HG03571 (cell line): Measurements from ENCODE around the gene COX7B.
"Not testable (repeated sequence)": the region's sequence is repeated elsewhere in the genome, so short reads cannot be mapped to it uniquely, and the experiment has no call there.

Experiments
- ATAC-seq: cut with Tn5 transposase; IDR thresholded peaks from one replicate; pipeline ENCODE4 v1.9.1; 2021; ENCODE audit not compliant: unreplicated experiment

The COX7B gene, protein sequence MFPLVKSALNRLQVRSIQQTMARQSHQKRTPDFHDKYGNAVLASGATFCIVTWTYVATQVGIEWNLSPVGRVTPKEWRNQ

DNA sequence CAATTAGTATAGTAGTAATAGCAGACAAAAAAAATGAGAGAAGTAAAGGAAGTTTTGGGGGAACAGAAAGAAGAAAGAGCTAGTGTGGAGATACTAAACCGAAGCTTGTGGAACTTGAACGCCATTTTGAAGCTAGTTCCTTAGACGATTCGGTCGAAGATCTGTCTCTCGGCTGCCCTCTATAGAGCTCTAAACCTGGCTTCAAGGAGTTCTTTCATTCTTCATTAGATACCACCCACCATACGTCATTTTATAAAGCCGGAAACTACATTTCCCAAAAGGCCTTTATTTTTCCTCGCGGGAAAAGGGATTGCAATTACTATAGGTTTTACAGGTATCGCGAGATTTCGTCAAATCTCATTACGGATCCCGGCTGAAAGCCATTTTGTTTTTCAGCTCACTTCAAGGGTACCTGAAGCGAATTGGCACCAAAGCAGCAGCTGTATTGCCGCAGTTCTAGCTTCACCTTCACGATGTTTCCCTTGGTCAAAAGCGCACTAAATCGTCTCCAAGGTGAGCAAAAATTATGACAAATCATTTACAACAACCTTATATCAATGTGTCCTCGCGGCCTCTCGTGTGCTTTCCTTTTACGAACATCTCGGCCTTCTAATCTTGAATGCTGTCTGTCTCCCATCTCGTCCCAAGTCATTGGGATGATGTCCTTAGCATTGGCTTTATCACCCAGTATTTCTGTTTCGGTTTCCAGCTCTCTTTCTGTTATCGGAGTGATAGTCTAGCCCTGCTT lies at the start of gene COX7B:
COX7B (plus strand) TSS at position 388 of the 748 bp plus-strand sequence; CDS start at position 474, 86 bp downstream.
- peak; percentile 60 for ATAC-seq

DNA sequence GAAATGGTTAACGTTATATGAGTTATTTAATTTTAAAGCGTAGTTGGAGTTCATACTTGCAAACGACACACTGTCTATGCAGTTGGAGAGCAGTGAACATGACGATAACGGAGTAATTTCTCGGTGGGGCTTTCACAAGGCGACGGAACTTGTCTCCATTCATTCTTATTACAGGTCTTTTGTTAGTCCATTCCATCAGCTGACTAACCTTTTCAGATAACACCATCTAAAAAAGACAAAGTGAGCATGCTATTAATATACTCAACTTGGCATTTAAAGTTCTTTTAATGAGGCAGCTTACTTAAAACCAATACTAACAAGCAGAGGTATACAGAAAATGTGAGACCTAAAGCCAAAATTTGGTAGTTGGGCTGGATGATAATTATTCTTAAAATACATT lies 23.9 kb upstream of the COX7B start:
- ATAC-seq: no peak

DNA sequence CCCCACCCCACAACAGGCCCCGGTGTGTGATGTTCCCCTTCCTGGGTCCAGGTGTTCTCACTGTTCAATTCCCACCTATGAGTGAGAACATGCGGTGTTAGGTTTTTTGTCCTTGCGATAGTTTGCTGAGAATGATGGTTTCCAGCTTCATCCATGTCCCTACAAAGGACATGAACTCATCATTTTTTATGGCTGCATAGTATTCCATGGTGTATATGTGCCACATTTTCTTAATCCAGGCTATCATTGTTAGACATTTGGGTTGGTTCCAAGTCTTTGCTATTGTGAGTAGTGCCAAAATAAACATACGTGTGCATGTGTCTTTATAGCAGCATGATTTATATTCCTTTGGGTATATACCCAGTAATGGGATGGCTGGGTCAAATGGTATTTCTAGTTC lies 17.9 kb upstream of the COX7B start:
- not testable (repeated sequence) for ATAC-seq

DNA sequence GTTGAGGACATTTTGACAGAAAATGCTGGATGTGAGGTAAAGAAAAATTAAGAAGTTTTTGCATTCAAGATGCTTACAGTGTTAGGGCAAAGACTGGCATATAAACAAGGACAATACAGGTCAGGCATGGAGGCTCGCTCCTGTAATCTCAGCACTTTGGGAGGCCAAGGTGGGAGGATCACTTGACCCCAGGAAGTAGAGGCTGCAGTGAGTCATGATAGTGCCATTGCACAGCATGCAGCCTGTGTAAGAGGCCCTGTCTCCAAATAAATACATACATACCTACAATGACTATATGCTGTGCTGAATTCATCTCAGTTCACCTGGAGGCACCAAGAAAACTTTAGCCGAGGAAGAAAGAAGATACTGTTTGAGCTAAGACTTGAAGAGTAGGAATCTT lies 6.4 kb upstream of the COX7B start:
- no peak for ATAC-seq

DNA sequence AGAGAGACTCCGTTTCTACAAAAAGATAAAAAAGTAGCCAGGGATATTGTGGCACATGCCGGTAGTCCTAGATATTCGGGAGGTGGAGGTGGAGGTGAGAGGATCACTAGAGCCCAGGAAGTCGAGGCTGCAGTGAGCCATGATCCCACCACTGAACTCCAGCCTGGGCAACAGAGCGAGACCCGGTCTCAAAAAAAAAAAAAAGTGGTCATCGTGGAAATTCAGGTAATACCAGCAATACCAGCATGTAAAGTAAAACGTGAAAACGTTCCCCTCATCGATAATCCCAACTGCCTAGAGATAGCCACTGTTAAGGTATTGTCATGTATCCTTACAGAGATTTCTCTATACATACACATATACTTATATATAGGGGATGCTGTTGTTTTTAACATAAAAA lies 5.6 kb upstream of the COX7B start:
- ATAC-seq: no peak

DNA sequence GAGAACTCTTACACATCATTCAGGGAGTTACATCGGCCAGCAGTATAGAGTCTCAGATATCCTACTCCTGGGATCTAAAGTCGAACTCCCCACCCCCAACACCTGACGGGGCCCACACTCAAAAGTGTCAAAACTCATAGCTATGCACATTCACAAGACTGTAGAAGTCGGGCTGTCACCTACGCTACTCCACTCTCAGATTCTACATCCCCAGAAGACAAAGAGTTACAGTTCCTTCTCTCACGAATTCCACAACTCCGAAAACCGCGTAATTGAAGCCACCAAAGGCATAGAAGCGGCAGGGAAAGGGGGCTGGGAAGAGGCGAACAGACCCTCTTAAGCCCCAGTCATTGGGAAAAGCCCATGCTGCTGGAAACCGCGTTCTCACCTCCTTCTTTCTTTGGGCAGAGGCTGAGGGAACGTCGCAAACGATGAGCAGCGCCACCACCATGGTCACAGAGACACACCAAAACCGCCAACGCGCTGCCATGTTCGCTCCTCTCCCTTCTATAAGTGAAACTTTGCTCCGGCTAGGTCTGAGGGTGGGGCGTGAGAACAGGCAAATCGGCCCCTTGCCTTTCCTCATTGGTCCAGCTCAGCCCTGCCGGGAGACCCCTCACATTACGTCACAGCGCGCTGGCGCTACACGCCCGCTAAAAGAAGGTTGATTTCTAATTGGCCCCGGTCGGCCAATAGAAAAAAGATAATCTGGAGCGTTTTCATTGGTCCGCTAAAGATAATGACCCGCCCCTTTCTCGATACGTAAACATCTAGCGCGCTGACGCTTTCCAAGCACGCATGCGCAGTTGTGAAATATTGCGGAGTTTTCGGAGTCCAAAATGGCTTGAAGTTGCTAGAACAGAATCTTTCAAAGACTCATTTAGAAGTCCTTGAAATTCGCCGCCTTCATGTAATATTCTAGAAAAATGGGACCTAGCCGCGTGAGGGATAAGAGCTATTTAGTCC lies 4.1 kb upstream of the COX7B start, which contains the start of gene MAGT1:
MAGT1 (minus strand) TSS at position 515 of the 966 bp plus-strand sequence; CDS start at position 490, 25 bp downstream.
- peak; percentile 93 for ATAC-seq

DNA sequence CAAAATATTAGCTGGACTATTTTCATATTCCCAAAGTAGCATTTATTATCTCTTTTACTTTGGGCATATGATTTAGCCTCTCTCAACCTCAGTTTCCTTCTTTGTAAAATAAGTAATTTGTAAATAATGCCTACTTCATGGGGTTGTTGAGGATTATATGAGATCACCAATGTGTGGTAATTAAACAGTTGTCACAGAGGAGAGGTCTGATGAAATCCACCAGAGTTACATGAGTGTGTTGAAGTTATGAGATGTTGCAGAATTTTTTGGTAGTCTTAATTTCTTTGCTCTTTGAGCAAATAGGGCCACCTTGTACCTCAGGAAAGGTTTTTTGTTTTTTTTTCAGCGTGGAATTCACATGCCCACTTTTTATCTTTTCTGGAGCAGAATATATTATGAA lies 1.4 kb downstream of the COX7B start:
- ATAC-seq: no peak

DNA sequence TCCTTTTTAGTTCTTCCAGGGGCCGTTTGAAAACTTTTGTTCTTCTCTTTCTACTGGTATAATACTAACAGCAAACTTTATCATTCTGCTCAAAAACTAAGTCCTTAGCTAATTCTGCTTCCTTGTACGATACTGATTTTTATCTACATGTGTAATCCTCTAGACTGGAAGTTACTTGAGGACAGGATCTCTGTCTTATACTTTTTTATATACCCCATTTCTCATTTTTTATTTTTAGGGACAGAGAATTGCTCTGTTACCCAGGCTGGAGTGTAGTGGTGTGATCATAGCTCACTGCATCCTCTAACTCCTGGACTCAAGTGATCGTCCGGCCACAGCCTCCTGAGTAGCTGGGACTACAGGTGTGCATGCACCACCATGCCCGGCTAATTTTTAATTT lies 2.2 kb downstream of the COX7B start:
- ATAC-seq: no peak

DNA sequence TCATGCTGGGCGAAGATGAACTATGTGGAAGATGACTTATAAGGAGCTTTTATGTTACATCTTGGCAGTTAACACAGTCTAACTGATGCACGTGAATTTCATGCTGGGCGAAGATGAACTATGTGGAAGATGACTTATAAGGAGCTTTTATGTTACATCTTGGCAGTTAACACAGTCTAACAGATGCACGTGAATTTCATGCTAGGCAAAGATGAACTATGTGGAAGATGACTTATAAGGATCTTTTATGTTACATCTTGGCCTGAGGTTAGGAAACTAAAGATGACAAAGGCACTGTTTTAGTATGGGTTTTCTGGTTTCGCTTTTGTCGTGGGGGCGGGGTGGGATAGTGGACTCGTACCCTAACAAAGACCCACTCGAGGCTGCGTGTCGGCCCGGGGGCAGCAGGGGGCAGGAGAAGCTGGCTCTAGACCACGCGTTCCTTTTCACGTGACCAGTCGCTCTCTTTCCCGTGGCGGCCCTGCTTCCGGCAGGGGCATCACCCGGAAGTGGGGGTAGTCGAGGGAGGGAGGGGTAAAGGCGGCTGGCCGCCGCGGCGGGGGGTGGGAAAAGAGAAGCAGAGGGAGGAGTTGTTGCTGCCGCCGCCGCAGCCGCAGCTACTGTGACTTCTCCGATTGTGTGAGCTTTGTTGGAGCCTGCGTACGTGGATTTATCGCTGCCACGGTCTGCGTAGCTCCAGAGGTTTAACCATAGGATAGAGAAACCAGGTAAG lies 11.0 kb downstream of the COX7B start, which contains the start of gene ATP7A:
ATP7A (plus strand) TSS at position 586 of the 733 bp plus-strand sequence. CDS start 60,949 bp downstream, outside the sequence.
- peak; percentile 94 for ATAC-seq

DNA sequence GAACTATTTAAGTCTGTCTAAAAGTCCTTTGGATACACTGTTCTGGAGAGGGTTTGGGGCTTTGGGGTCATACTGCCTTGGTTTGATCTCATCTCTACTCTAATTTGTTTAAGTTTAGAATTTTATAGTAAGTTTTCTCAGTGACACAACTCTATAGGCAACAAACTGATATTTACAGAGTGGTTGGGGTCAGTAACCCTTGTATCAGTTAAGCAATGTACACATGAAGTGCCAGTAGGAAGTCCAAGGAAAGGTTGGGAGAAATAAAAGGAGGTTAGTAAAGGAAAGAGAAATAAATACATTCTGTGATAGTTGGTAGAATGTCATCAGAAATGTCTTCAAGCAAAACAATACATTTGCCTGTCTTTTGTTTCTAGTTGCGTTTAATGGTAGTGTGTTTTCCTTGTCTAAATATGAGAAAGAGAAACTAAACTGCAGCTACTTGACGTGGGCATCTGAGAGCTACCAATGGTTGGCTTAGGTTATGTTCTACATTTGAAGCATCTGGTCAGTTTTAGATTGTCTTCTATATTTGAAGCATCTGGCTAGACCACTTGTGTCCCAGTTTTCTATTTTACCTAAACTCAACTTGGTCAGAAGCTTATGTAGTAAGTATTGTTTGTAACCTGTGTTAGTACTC lies 18.1 kb downstream of the COX7B start:
- ATAC-seq: no peak

DNA sequence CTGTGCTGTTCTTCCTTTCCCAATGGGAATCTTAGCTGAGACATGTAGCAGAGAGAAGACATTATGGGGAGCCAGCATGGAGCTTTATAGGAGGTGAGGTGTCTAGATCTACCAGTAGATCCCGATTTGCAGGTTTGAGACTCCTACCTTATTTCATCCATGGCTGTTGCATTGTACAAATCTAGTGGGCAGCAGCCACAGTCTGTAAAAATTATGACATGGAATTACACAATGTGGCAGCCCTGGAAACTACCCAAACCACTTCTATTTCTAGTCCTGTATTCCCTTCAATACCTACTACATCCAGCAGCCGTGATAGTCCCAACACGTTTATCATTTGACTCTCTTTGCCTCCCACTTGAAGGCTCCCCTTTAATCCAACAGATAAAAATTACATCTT lies 19.3 kb downstream of the COX7B start:
- ATAC-seq: no peak

DNA sequence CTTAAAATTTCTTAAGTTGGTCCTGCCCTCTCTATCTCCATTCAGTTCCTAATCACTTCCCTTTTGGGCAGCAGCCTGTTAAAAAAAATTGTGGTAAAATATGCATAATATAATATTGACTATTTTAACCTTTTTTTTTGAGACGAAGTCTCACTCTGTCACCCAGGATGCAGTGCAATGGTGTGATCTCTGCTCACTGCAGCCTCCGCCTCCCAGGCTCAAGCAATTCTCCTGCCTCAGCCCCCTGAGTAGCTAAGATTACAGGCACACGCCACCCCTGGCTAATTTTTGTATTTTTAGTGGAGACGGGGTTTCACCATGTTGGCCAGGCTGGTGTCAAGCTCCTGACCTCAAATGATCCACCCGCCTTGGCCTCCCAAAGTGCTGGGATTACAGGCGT lies 20.1 kb downstream of the COX7B start:
- not testable (repeated sequence) for ATAC-seq

DNA sequence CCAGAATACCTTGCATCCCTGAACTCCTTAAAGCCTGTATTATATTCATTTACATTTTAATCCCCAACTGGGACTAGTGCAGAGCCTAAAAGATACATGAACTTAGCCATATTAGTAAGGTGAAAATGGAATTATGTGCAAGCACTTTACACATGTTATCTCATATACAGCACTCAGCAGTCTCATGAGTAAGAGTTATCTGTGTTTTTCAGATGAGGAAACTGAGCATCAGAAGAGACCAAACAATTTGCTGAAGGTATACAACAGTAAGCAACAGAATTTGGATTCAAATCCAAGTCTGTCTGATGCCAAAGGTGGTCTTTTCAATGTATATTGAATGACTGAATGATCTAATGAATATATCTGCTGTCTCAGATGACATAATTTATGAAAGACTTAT lies 23.5 kb downstream of the COX7B start:
- ATAC-seq: no peak

DNA sequence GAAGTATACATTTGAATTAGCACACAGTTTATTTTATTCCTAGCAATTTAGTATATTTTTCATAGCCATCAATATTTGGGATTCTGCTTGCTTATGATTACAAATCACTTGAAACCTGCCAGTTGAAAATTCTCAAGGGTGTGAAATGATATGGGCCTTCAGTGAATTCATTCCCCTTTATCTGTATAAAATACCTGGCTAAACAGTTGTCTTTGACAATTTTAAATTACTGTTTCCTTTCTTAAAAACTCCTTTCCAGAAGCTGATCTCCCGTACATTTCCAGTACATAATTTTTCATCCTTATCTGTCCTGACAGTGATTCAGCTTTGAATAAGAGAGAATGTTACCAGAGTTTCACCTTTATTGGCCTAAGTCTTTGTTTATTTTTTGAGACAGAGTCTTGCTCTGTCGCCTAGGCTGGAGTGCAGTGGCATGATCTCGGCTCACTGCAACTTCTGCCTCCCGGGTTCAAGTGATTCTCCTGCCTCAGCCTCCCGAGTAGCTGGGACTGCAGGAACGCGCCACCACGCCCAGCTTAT lies 25.1 kb downstream of the COX7B start:
- ATAC-seq: no peak

DNA sequence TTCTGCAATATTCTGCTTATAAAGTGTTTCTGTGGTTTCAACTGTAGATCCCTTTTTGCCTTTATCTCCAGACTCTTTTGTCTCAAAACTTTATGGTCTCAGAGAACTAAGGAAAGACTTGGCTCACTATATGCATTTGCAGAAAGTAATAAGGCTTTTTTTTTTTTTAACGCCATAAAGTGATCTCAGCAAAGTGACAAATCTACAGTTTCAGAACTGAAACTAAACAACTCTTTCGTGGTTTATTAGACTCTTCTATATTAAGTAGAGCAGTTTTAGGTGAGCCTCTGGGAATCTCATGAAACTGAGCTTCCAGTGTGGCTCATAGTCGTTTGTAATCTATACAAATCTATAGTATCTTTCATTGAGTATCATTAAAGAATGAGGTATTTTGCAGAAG lies 26.5 kb downstream of the COX7B start:
- no peak for ATAC-seq

DNA sequence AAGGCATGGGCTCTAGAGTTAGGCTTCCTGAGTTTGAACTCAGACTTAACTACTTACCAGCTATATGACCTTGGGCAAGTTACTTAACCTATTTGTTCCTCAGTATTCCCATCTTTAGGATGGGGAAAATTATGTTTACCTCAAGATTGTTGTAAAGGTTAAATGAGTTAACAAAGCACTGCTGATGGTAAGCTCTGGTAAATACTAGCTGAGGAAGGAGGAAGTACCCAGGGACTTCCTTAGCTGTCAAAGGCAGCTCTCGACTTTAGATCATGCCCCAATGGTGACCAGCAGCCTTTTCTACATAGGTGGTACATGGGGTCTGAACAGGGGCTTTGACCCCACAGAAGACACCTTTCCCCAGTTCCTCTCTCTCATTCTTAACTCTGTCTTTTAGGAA lies 31.3 kb downstream of the COX7B start:
- no peak for ATAC-seq

DNA sequence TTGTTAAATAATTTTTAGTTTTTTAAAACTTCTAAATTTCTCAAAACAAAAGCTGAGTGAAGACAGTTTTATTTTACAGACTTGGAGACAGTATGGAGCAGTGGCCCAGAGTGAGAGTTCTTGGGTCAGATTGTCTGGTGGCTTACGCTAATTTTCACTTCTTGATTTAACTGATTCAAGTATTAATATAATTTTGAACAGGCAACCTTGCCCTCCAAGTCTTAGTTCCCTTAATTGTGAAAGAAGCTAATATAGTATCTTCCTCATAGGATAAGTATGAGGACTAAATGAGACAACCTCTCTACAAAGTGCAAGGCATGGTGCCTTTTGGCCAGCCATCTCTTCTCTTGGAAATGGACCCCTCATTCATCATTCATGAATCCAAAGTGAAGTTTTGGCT lies 36.6 kb downstream of the COX7B start:
- ATAC-seq: no peak

DNA sequence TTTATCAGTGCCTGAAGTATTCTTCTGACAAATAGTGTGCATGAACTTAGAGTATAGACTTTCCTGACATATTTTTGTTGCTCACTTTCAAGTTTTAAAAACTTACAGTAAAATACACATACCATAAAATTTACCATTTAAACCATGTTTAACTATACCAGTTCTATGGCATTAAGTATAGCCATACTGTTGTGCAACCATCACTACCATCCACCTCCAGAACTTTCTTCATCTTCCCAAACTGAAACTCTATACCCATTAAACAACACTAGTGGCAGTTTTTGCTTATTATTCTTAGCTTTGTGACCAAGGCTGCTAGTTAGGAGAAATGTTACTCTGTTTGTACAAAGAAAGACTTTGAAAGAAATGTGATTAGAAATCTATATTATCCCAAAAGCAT lies 37.0 kb downstream of the COX7B start:
- no peak for ATAC-seq

DNA sequence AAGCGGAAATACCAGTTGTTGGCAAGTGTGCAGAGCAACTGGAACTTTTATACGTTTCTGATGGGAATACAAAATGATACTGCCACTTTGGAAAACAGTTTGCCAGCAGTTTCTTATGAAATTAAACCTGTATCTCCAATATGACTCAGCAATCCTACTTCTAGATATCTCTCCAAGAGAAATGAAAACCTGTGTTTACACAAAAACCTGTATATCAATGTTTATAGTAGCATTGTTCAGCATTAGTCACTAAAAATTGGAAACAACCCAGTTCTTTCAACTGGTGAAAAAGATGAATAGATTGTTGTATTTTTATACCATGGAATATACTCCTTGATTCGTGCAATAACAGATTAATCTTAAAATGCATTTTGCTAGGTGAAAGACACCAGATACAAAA lies 38.0 kb downstream of the COX7B start:
- ATAC-seq: no peak

DNA sequence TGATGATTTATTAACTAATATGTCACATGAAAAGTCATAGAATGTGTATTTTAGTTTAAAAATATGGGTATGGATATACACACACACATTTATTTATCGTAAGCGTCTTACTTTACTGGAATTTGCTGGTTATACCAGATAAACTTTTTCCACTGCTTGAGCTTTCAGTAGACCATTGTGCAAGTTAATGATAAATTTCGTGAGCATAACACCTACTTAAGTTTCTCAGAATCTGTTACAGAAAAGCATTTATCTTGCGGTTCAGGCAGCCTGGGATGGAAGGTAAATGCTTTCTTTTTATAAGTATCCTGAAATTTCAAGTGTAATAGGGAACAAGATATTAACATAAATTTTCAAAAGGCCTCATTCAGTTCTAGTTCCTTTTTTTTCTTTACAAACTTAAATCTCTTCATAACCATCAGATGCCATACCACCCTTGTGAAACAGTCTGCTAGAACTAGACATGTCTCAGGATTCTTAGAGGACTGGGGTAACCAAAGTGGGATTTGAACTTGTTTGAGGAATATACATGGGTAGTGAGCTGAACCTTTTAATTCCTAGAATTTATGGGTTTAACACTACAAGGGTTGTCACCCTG lies 38.9 kb downstream of the COX7B start:
- no peak for ATAC-seq
